Measurements from ENCODE around the gene GJA10.

GJA10 gene

DNA sequence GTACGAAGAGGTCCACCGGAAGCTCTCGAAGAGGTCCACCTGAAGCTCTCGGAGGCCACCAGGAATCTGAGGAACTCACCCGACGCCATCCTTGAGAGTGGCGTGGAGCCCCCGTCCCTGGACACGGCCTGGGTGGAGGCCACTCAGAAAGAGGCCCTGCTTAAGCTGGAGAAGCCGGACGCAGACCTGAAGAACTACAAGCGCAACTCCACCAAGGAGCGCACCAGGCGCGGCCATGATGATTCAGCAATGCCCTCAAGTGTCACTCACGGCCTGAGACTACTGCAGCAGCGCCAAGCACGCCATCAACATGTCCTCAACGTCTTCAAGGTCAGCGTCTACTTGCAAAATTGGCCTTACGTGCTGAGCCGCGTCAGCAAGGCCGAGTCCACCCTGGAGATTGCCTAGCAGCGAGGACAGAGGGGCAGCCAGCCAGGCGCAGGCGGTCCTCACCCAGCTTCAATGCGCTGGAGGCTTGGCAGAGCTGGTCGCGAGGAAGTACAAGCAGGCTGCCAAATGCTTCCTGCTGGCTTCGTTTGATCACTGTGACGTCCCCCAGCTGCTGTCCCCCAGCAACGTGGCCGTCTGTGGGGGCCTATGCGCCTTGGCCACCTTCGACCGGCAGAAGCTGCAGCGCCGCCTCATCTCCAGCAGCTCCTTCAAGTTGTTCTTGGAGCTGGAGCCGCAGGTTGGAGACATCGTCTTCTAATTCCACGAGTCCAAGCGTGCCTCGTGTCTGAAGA lies 7.7 kb upstream of the GJA10 start:
- H3K4me1 ChIP-seq (ENCODE audit: control insufficient read depth, low read length), result peaks cover 9% of the 10 kb centered on the region

DNA sequence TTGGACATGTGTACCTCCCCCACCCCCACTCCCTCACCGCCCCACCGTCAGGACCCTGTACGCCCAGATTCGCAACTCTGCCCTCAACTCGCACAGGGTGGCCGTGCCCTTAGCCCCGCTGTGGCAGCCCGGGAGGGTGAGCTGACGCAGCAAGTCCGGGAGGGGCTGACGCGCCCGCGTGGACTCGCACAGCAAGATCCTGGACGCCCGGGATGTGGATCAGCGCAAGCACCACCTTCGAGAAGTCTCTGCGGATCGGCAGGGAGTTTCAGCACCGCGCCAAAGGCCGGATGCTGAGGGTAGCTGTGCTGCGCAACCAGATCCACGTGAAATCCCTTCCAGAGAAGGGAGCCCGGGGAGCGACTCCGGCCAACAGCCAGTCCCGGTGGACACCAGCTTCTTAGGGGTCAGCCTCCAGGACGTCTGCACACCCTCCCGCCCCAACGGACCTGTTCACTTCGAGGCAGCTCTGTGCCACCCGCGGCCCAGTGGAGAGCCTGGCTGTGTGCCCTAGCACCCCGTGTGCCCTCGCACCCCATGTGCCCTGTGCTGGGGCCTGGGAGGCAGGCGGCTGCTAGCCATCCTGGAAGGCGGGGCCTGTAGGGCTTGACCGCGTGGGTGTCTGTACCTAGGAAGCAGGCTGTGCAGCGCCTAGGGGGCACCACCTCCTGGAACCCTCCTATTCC lies 6.7 kb upstream of the GJA10 start:
- no peaks in the 10 kb centered on the region for H3K9me3 ChIP-seq (ENCODE audit: control insufficient read depth, insufficient read depth, low read length)
- TF ChIP-seq, protein P1, sequence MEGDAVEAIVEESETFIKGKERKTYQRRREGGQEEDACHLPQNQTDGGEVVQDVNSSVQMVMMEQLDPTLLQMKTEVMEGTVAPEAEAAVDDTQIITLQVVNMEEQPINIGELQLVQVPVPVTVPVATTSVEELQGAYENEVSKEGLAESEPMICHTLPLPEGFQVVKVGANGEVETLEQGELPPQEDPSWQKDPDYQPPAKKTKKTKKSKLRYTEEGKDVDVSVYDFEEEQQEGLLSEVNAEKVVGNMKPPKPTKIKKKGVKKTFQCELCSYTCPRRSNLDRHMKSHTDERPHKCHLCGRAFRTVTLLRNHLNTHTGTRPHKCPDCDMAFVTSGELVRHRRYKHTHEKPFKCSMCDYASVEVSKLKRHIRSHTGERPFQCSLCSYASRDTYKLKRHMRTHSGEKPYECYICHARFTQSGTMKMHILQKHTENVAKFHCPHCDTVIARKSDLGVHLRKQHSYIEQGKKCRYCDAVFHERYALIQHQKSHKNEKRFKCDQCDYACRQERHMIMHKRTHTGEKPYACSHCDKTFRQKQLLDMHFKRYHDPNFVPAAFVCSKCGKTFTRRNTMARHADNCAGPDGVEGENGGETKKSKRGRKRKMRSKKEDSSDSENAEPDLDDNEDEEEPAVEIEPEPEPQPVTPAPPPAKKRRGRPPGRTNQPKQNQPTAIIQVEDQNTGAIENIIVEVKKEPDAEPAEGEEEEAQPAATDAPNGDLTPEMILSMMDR (IDR thresholded peaks at IDR 0.05; ENCODE audit: low read depth, low read length, poor library complexity, severe bottlenecking), result no peak
- no peak for TF ChIP-seq EZH2phosphoT487 (IDR thresholded peaks at IDR 0.05; ENCODE audit: borderline replicate concordance, low read length)
- no peaks in the 10 kb centered on the region for H4K20me1 ChIP-seq (ENCODE audit: control insufficient read depth, insufficient read depth, low read depth, low read length)
- H3K9me2 ChIP-seq (replicated peaks; ENCODE audit: control insufficient read depth, low read length), result no peaks in the 10 kb centered on the region
- H3K4me1 ChIP-seq (ENCODE audit: control insufficient read depth, low read length), result peaks cover 13% of the 10 kb centered on the region
- H3K27me3 ChIP-seq (ENCODE audit: control insufficient read depth, low read length), result peaks cover 9% of the 10 kb centered on the region
- no peak overlapping the region for H3K27ac ChIP-seq (ENCODE audit: low read depth, low read length)
- no peaks in the 10 kb centered on the region for H3K36me3 ChIP-seq (ENCODE audit: control insufficient read depth, low read length)
- no peak overlapping the region for H3K4me2 ChIP-seq (ENCODE audit: low read length)
- H3K4me3 ChIP-seq (ENCODE audit: low read length), result no peak overlapping the region
- H3K79me2 ChIP-seq (ENCODE audit: control insufficient read depth, low read length), result no peaks in the 10 kb centered on the region
- H3F3A ChIP-seq (ENCODE audit: control insufficient read depth, insufficient read depth), result no peaks in the 10 kb centered on the region; the same call in 1 of the 2 replicates

More for the DNA sequence above, 7.7 kb upstream of the GJA10 start:
- Histone ChIP-seq H3K4me2 (ENCODE audit: low read length) (no peak overlapping the region), H3K27ac (ENCODE audit: low read depth, low read length) (no peak overlapping the region), H3K9me2 (replicated peaks; ENCODE audit: control insufficient read depth, low read length) (no peaks in the 10 kb centered on the region), H3K79me2 (ENCODE audit: control insufficient read depth, low read length) (no peaks in the 10 kb centered on the region), H3K27me3 (ENCODE audit: control insufficient read depth, low read length) (peaks cover 7% of the 10 kb centered on the region), H4K20me1 (ENCODE audit: control insufficient read depth, insufficient read depth, low read depth, low read length) (no peaks in the 10 kb centered on the region), H3K4me3 (ENCODE audit: low read length) (no peak overlapping the region), H3F3A (ENCODE audit: control insufficient read depth, insufficient read depth) (no peaks in the 10 kb centered on the region; the same call in 1 of the 2 replicates), H3K36me3 (ENCODE audit: control insufficient read depth, low read length) (no peaks in the 10 kb centered on the region), H3K9me3 (ENCODE audit: control insufficient read depth, insufficient read depth, low read length) (no peaks in the 10 kb centered on the region)
- TF ChIP-seq EZH2phosphoT487 (IDR thresholded peaks at IDR 0.05; ENCODE audit: borderline replicate concordance, low read length), result no peak
- TF ChIP-seq, protein P1 (IDR thresholded peaks at IDR 0.05; ENCODE audit: low read depth, low read length, poor library complexity, severe bottlenecking), result no peak

DNA sequence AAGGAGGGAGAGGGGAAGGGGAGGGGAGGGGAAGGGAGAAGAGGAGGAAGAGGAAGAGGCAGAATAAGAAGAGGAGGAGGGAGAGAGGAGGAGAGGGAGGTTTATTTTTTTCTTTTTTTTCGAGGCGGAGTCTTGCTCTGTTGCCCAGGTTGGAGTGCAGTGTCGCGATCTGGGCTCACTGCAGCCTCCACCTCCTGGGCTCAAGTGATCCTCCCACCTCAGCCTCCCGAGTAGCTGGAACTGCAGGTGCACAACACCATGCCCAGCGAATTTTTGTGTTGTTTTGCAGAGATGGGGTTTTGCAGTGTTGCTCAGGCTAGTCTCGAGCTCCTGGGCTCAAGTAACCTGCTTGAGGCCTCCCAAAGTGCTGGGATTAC lies 6.1 kb upstream of the GJA10 start:
- TF ChIP-seq, protein P1 (IDR thresholded peaks at IDR 0.05; ENCODE audit: low read depth, low read length, poor library complexity, severe bottlenecking), result no peak
- no peak for TF ChIP-seq EZH2phosphoT487 (IDR thresholded peaks at IDR 0.05; ENCODE audit: borderline replicate concordance, low read length)
- H3K4me3 ChIP-seq (ENCODE audit: low read length), result no peak overlapping the region
- H3K4me1 ChIP-seq (ENCODE audit: control insufficient read depth, low read length), result peaks cover 13% of the 10 kb centered on the region
- no peak overlapping the region for H3K4me2 ChIP-seq (ENCODE audit: low read length)
- no peaks in the 10 kb centered on the region for H4K20me1 ChIP-seq (ENCODE audit: control insufficient read depth, insufficient read depth, low read depth, low read length)
- H3F3A ChIP-seq (ENCODE audit: control insufficient read depth, insufficient read depth), result no peaks in the 10 kb centered on the region; the same call in 1 of the 2 replicates
- H3K36me3 ChIP-seq (ENCODE audit: control insufficient read depth, low read length), result no peaks in the 10 kb centered on the region
- H3K9me3 ChIP-seq (ENCODE audit: control insufficient read depth, insufficient read depth, low read length), result no peaks in the 10 kb centered on the region
- H3K27ac ChIP-seq (ENCODE audit: low read depth, low read length), result no peak overlapping the region
- no peaks in the 10 kb centered on the region for H3K79me2 ChIP-seq (ENCODE audit: control insufficient read depth, low read length)
- peaks cover 9% of the 10 kb centered on the region for H3K27me3 ChIP-seq (ENCODE audit: control insufficient read depth, low read length)
- H3K9me2 ChIP-seq (replicated peaks; ENCODE audit: control insufficient read depth, low read length), result no peaks in the 10 kb centered on the region
